ENCODE data around the gene NTNG2.

- TF ChIP-seq EZH2 (IDR thresholded peaks at IDR 0.05; ENCODE audit: low read length, unreplicated experiment) (no peak), CTCF (conservative IDR thresholded peaks at IDR 0.05; ENCODE audit: low read depth, low read length) (no peak), EZH2phosphoT487 (IDR thresholded peaks at IDR 0.05; ENCODE audit: borderline replicate concordance, low read length) (no peak)
These were observed 78.4 kb downstream of the NTNG2 start for GRCh38 chr9:132239999-132240840.
